ENCODE results near the gene TIMM10B. TPM values are rescaled to one million over a fixed set of nuclear protein-coding genes. Genes with fewer than 3 reads are reported as not detected.

Gene TIMM10B
- total and polyA plus RNA-seq, 4 donors = 20.5 to 43.4 (median 32.0) TPM

DNA sequence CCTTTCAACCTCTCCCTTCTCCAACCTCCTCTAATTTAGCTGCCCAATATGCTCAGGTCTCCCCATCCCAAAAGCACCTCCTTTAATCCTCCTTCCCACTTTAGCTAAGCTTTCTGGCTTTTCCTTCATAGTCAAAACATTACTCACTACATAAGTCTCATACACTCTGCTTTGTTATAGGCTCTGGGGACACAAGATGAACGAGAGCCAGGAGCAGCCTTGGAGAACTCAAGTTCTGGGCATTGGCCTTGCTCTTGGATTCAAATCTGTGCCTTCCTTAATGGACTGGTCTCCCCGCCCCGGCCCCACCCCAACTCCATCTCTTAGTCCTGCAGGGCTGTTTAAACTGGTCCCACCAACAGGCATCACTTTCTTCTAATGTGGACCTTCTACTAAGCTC is 29.1 kb upstream of the TIMM10B start:
- H3K4me1 ChIP-seq (ENCODE audit: control insufficient read depth in 5 of 5, insufficient read depth in 5 of 5, low read length in 5 of 5) = no peaks in the 10 kb centered on the region
- no peaks in the 10 kb centered on the region for H3K9me3 ChIP-seq (ENCODE audit: control insufficient read depth in 4 of 4, insufficient read depth in 3 of 4, low read length in 3 of 4)
- no peaks in the 10 kb centered on the region for H3K27me3 ChIP-seq (ENCODE audit: control insufficient read depth in 3 of 3, insufficient read depth in 3 of 3, low read length in 2 of 3)
- 92 to 95% methylated on average over 3 of the region's 3 CpGs for WGBS, 2 donors
- peaks cover 13 to 63% (median 52%) of the 10 kb centered on the region in 4 donors for H3K36me3 ChIP-seq (ENCODE audit: control insufficient read depth in 4 of 4, insufficient read depth in 4 of 4, low read length in 4 of 4)
- TF ChIP-seq, protein P1, sequence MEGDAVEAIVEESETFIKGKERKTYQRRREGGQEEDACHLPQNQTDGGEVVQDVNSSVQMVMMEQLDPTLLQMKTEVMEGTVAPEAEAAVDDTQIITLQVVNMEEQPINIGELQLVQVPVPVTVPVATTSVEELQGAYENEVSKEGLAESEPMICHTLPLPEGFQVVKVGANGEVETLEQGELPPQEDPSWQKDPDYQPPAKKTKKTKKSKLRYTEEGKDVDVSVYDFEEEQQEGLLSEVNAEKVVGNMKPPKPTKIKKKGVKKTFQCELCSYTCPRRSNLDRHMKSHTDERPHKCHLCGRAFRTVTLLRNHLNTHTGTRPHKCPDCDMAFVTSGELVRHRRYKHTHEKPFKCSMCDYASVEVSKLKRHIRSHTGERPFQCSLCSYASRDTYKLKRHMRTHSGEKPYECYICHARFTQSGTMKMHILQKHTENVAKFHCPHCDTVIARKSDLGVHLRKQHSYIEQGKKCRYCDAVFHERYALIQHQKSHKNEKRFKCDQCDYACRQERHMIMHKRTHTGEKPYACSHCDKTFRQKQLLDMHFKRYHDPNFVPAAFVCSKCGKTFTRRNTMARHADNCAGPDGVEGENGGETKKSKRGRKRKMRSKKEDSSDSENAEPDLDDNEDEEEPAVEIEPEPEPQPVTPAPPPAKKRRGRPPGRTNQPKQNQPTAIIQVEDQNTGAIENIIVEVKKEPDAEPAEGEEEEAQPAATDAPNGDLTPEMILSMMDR (IDR thresholded peaks at IDR 0.05; ENCODE audit: control extremely low read depth, extremely low read depth) = no peak
- no peak overlapping the region for H3K27ac ChIP-seq (ENCODE audit: low read depth in 1 of 2, low read length in 1 of 2)
- no peak overlapping the region for H3K9ac ChIP-seq (ENCODE audit: insufficient read depth in 1 of 2, low read length in 2 of 2)
- no peak overlapping the region for H3K4me3 ChIP-seq
- no peak for ATAC-seq (ENCODE audit: insufficient read depth, low FRiP score)
- DNase-seq = no peak

DNA sequence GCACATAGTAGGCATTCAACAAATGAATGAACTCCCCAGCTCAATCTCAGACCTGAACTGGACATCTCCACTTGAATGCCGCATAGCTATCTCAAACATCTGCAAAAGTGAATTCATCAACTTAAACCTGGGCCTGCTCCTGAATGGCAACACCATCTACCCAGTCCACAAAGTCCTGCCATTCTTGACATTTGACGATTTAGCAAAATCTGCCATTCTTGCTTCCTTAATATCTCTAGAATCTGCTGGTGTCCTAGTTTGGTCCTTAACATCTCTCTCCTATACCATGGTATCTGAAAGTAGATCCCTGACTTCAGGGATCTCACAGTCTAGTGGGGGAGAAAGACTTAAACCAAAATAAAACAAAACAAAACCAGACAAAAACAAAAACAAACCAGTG is 28.1 kb upstream of the TIMM10B start:
- WGBS, 2 donors = 94 to 100% methylated on average over 2 of the region's 2 CpGs
- TF ChIP-seq, protein P1 (IDR thresholded peaks at IDR 0.05; ENCODE audit: control extremely low read depth, extremely low read depth) = no peak
- Histone ChIP-seq H3K4me1 (ENCODE audit: control insufficient read depth in 5 of 5, insufficient read depth in 5 of 5, low read length in 5 of 5) (peaks cover 0 to 7% (median 0%) of the 10 kb centered on the region in 5 donors), H3K27ac (ENCODE audit: low read depth in 1 of 2, low read length in 1 of 2) (no peak overlapping the region), H3K9me3 (ENCODE audit: control insufficient read depth in 4 of 4, insufficient read depth in 3 of 4, low read length in 3 of 4) (no peaks in the 10 kb centered on the region), H3K36me3 (ENCODE audit: control insufficient read depth in 4 of 4, insufficient read depth in 4 of 4, low read length in 4 of 4) (peaks cover 13 to 66% (median 52%) of the 10 kb centered on the region in 4 donors), H3K27me3 (ENCODE audit: control insufficient read depth in 3 of 3, insufficient read depth in 3 of 3, low read length in 2 of 3) (no peaks in the 10 kb centered on the region), H3K9ac (ENCODE audit: insufficient read depth in 1 of 2, low read length in 2 of 2) (no peak overlapping the region), H3K4me3 (no peak overlapping the region)
- DNase-seq = no peak
- no peak for ATAC-seq (ENCODE audit: insufficient read depth, low FRiP score)

DNA sequence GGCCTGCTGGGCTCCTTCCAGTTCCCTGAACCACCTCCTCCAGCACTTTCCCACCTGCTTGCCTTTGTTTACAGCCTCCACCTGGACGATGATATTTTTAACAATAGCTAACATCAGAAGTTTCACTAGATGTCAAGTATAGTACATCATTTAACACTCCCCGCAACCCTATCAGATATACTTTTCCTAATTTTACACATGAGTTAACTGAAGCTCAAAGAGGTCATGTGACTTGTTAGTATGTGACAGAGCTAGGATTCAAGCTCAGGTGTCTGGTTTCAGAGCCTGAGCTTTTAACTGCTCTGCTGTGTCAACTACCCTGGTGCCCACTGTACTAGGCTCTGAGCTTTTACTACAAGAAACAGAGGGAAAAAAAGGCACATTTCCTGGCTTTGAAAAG is 26.2 kb upstream of the TIMM10B start:
- TF ChIP-seq, protein P1 (IDR thresholded peaks at IDR 0.05; ENCODE audit: control extremely low read depth, extremely low read depth) = no peak
- H3K27me3 ChIP-seq (ENCODE audit: control insufficient read depth in 3 of 3, insufficient read depth in 3 of 3, low read length in 2 of 3) = no peaks in the 10 kb centered on the region

More for the DNA sequence above, 26.2 kb upstream of the TIMM10B start:
- H3K4me1 ChIP-seq (ENCODE audit: control insufficient read depth in 5 of 5, insufficient read depth in 5 of 5, low read length in 5 of 5) = peaks cover 0 to 9% (median 0%) of the 10 kb centered on the region in 5 donors
- no peak for ATAC-seq (ENCODE audit: insufficient read depth, low FRiP score)
- H3K4me3 ChIP-seq = no peak overlapping the region
- no peak overlapping the region for H3K27ac ChIP-seq (ENCODE audit: low read depth in 1 of 2, low read length in 1 of 2)
- 81 to 89% methylated on average over 2 of the region's 2 CpGs for WGBS, 2 donors
- no peak overlapping the region for H3K9ac ChIP-seq (ENCODE audit: insufficient read depth in 1 of 2, low read length in 2 of 2)
- H3K36me3 ChIP-seq (ENCODE audit: control insufficient read depth in 4 of 4, insufficient read depth in 4 of 4, low read length in 4 of 4) = peaks cover 16 to 57% (median 42%) of the 10 kb centered on the region in 4 donors
- no peak for DNase-seq
- H3K9me3 ChIP-seq (ENCODE audit: control insufficient read depth in 4 of 4, insufficient read depth in 3 of 4, low read length in 3 of 4) = no peaks in the 10 kb centered on the region
